HepG2 (cell line): ENCODE measurements around the gene GRAMD1A. TPM values are rescaled to one million over a fixed set of nuclear protein-coding genes. Genes with fewer than 3 reads are reported as not detected.
"Not testable (repeated sequence)": the region's sequence is repeated elsewhere in the genome, so short reads cannot be mapped to it uniquely, and the experiment has no call there.

Experiments used
- ATAC-seq: fragments of 200-7000 bp; cut with Tn5 transposase; 3 replicates; pipeline ENCODE4 v1.9.1; 2020; ENCODE audit warnings: mild to moderate bottlenecking, moderate library complexity
- BruUV-seq: library from RNA; stranded (reverse); fragments of 400-500 nt; replicated peaks from 2 replicates; lab custom pipeline; 2021; lab: Mats Ljungman, UMichigan
- CTCF ChIA-PET: fragments of 300-600 bp; formaldehyde crosslinking; extraction: SDS; loops from one replicate; lab custom pipeline; 2021; ENCODE audit warnings: low total read pairs, inconsistent platforms, low intra/inter-chr PET ratio; lab: Yijun Ruan, JAX
- POLR2A ChIA-PET: fragments of 350-600 bp; sonication (Branson Sonifier 250); formaldehyde crosslinking; loops from one replicate; lab custom pipeline; 2020; ENCODE audit warnings: antibody characterized with exemption, inconsistent platforms; lab: Yijun Ruan, JAX
- DNase-seq: peaks from one replicate; pipeline ENCODE4 v3.0.0-alpha.2; 2015; ENCODE audit warnings: low spot score
- FAIRE-seq: peaks from 3 replicates; lab custom pipeline; 2011; peaks lifted over from hg19 to GRCh38; lab: Jason Lieb, UNC
- H2AFZ ChIP-seq: one replicate; pipeline ENCODE4 v1.6.1; 2011; ENCODE audit warnings: low read length, inconsistent platforms
- H3K27ac ChIP-seq: fragments of 300-600 bp; 3 replicates; pipeline ENCODE4 v1.8.0; 2011; ENCODE audit warnings: mixed run types, mild to moderate bottlenecking, mixed read lengths, low read length, inconsistent platforms; ENCODE audit not compliant: insufficient read depth; ENCODE audit errors: extremely low read length
- H3K27me3 ChIP-seq, 2 experiments: fragments of 200-600 bp in 1 of 2; 2 replicates in 1 of 2; 3 replicates in 1 of 2; pipeline versions ENCODE4 v1.6.0 to v1.8.0; 2011; ENCODE audit warnings: low read length in 2 of 2, mild to moderate bottlenecking in 2 of 2, moderate library complexity in 2 of 2, inconsistent platforms in 1 of 2; ENCODE audit not compliant: insufficient read depth in 2 of 2, control insufficient read depth in 1 of 2
- H3K36me3 ChIP-seq, 2 experiments: fragments of 200-600 bp in 1 of 2; replicated peaks in 1 of 2; 2 replicates in 1 of 2; 3 replicates in 1 of 2; pipeline versions ENCODE4 v1.5.1 to v1.8.0; 2011; ENCODE audit warnings: low read length in 2 of 2, inconsistent platforms in 1 of 2; ENCODE audit not compliant: insufficient read depth in 2 of 2, control insufficient read depth in 1 of 2
- H3K4me1 ChIP-seq: 2 replicates; pipeline ENCODE4 v1.5.1; 2012; ENCODE audit warnings: low read length, inconsistent platforms; ENCODE audit not compliant: insufficient read depth
- H3K4me2 ChIP-seq: 2 replicates; pipeline ENCODE4 v1.6.0; 2011; ENCODE audit warnings: low read depth, low read length, inconsistent platforms
- H3K4me3 ChIP-seq, 3 experiments: fragments of 200-600 bp in 1 of 3; sonication (generic), shearing (Covaris generic) in 1 of 3; replicated peaks in 1 of 3; 2 replicates each; pipeline ENCODE4 v1.5.1; 2011 to 2016; ENCODE audit warnings: low read length in 3 of 3, inconsistent platforms in 2 of 3, low read depth in 2 of 3, mild to moderate bottlenecking in 2 of 3, control low read depth in 1 of 3, mixed read lengths in 1 of 3; ENCODE audit not compliant: insufficient read depth in 1 of 3
- H3K79me2 ChIP-seq: one replicate; pipeline ENCODE4 v1.6.1; 2011; ENCODE audit warnings: low read length, inconsistent platforms; ENCODE audit not compliant: insufficient read depth
- H3K9ac ChIP-seq: 2 replicates; pipeline ENCODE4 v1.6.0; 2011; ENCODE audit warnings: mild to moderate bottlenecking, low read depth, low read length, inconsistent platforms; ENCODE audit not compliant: insufficient read depth
- H3K9me3 ChIP-seq: 2 replicates; pipeline ENCODE4 v1.5.1; 2012; ENCODE audit warnings: mild to moderate bottlenecking, low read length
- H4K20me1 ChIP-seq: 2 replicates; pipeline ENCODE4 v1.6.0; 2011; ENCODE audit warnings: inconsistent platforms, mild to moderate bottlenecking, low read length, moderate library complexity; ENCODE audit not compliant: insufficient read depth
- SKI ChIP-seq: fragments of 450-650 bp; IDR thresholded peaks from one replicate; pipeline ENCODE4 v1.6.1; 2018; ENCODE audit warnings: mild to moderate bottlenecking; ENCODE audit not compliant: partially characterized antibody
- SOX13 ChIP-seq, 3 experiments: fragments of 450-650 bp in 1 of 3; sonication (generic) in 1 of 3; formaldehyde crosslinking in 1 of 3; IDR thresholded peaks in 2 of 3; conservative IDR thresholded peaks in 1 of 3; 2 replicates each; pipeline versions ENCODE4 v1.5.0 to v1.6.1; 2016 to 2020; ENCODE audit warnings: antibody characterized with exemption in 1 of 3, mild to moderate bottlenecking in 1 of 3, missing compliant biosample characterization in 1 of 3, missing genetic modification reagents in 1 of 3, moderate library complexity in 1 of 3
- ZKSCAN1 ChIP-seq: fragments of 150-350 bp; IDR thresholded peaks from 2 replicates; pipeline ENCODE4 v1.6.1; 2014; ENCODE audit warnings: low read length
- ZNF382 ChIP-seq: sonication (generic); formaldehyde crosslinking; IDR thresholded peaks from 2 replicates; pipeline ENCODE4 v1.5.0; 2020; ENCODE audit warnings: missing genetic modification reagents, mild to moderate bottlenecking, borderline replicate concordance
- WGBS: methylation state at CpG from one replicate; pipeline ENCODE4 v1.1.6; 2017; ENCODE audit warnings: low lambda C conversion rate; 5-methylcytosine and 5-hydroxymethylcytosine counted together
- in situ Hi-C: cut with HindIII; loops from 2 replicates; pipeline ENCODE4 v1.10.0; 2017; ENCODE audit warnings: low pct_unique_long_range_greater_than_20kb; ENCODE audit not compliant: extremely low pct_ligation_motif_present
- intact Hi-C: fragments of 100-400 bp; cut with micrococcal nuclease; formaldehyde crosslinking; loops from one replicate; pipeline ENCODE4 v1.10.0; 2022; ENCODE audit not compliant: unreplicated experiment
- polyA plus RNA-seq, 8 experiments: library from polyadenylated mRNA; depleted of rRNA in 3 of 8; stranded (reverse) in 7 of 8; unstranded in 1 of 8; fragments of >200 nt; fragmentation: Illumina TruSeq in 4 of 8; extraction: Trizol in 4 of 8; gene quantifications; 2 replicates each; pipeline versions ENCODE4 v1.2.1 to v1.2.3, GENCODE V29; 2011 to 2016; ENCODE audit warnings: low read depth in 4 of 8, missing spikeins in 1 of 8, mixed read lengths in 1 of 8; ENCODE audit not compliant: insufficient read depth in 1 of 8
- total RNA-seq, 5 experiments: library from RNA; depleted of rRNA; stranded (reverse); fragments of >200 nt; fragmentation: Illumina TruSeq; extraction: Trizol; gene quantifications; 2 replicates each; pipeline ENCODE4 v1.2.3, GENCODE V29; 2016; ENCODE audit warnings: low read depth in 1 of 5
- TF ChIP-seq, protein P1 (sequence below), 2 experiments: sonication (generic) in 1 of 2; formaldehyde crosslinking in 1 of 2; IDR thresholded peaks; 2 replicates each; pipeline versions ENCODE4 v1.4.0 to v1.6.1; 2018 to 2020; ENCODE audit warnings: missing genetic modification reagents in 2 of 2, borderline replicate concordance in 1 of 2, low read depth in 1 of 2, mild to moderate bottlenecking in 1 of 2, missing biosample characterization in 1 of 2

GRAMD1A gene
- total and polyA plus RNA-seq, 2 of the 13 experiments (the other 11 are each of a cell fraction or from before 2014, with no cell fraction given), result 14.7 to 181 TPM

- TF ChIP-seq, protein P1, sequence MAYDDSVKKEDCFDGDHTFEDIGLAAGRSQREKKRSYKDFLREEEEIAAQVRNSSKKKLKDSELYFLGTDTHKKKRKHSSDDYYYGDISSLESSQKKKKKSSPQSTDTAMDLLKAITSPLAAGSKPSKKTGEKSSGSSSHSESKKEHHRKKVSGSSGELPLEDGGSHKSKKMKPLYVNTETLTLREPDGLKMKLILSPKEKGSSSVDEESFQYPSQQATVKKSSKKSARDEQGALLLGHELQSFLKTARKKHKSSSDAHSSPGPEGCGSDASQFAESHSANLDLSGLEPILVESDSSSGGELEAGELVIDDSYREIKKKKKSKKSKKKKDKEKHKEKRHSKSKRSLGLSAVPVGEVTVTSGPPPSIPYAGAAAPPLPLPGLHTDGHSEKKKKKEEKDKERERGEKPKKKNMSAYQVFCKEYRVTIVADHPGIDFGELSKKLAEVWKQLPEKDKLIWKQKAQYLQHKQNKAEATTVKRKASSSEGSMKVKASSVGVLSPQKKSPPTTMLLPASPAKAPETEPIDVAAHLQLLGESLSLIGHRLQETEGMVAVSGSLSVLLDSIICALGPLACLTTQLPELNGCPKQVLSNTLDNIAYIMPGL (CRISPR knock-in tag; IDR thresholded peaks at IDR 0.05; ENCODE audit: borderline replicate concordance in 1 of 2, low read depth in 1 of 2), result 0 out of 4 replicates have a peak, but pooled peaks of 1 of the 2 experiments have one; percentile 23
- not testable (repeated sequence) for TF ChIP-seq SOX13 (IDR thresholded peaks at IDR 0.05)
- peak in 1 of 2 experiments; percentile 18; a peak in 1 of 4 replicates for TF ChIP-seq SOX13 (CRISPR knock-in tag; conservative IDR thresholded peaks at IDR 0.05 in 1 of 2, IDR thresholded peaks at IDR 0.05 in 1 of 2)
- TF ChIP-seq, all 625 proteins: peak for 17; not testable (repeated sequence) for 608
Measured at GRCh38 chr19:34965505-34965904, 34.6 kb upstream of the GRAMD1A start (continued).

DNA sequence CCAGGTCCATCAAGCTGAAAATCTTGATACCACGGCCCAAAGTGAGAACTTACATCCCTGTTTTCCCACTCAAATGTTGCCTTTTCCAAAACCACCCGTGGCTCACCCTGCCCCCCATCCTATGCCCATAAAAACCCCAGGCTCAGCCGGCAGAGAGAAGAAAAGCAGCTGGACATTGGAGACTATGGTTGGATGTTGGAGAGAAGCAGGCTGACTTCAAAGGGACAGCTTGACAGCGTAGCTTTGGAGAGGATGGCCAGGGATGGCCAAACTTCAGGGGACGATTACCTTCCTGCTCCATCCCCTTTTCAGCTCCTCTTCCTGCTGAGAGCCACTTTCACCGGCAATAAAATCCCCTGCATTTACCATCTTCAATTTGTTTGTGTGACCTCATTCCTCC, 32.6 kb upstream of the GRAMD1A start:
- Histone ChIP-seq H3K9ac (no peak overlapping the region), H3K79me2 (peaks cover 9% of the 10 kb centered on the region), H3K4me2 (no peak overlapping the region), H4K20me1 (no peaks in the 10 kb centered on the region), H3K27ac (no peak overlapping the region), H3K36me3 (no peaks in the 10 kb centered on the region), H3K4me3 (no peak overlapping the region), H2AFZ (no peak overlapping the region), H3K9me3 (peaks cover 17% of the 10 kb centered on the region; the same call in 1 of the 2 replicates), H3K27me3 (peaks cover 1 to 39% of the 10 kb centered on the region in 2 experiments; a peak in 2 of 5 replicates), H3K4me1 (peaks cover 38% of the 10 kb centered on the region)
- DNase-seq, result no peak
- ChIA-PET CTCF (no interaction called here), POLR2A (interaction anchor here (1.2 kb wide), 1 partner anchor 28 kb away, joined by 5 read pairs; no protein-coding TSS in a partner anchor)
- no peak for ATAC-seq
- TF ChIP-seq ZKSCAN1 (no peak), ZNF382 (CRISPR knock-in tag) (no peak), SKI (no peak)
- 8% methylated on average over 6 of the region's 6 CpGs for WGBS
- in situ Hi-C loops (no loop called here), intact Hi-C loops (no loop called here)
- no TSS peak for BruUV-seq
- FAIRE-seq, result no peak
